KBM-7 (cell line): Measurements from ENCODE around the gene UBE2A.

Source experiments
- DNase-seq: peaks from one replicate; pipeline ENCODE4 v3.0.0-alpha.2; 2015
- in situ Hi-C: fragments of 300-500 bp; cut with MboI; formaldehyde crosslinking; loops from 2 replicates; pipeline ENCODE4 v1.14.3; 2020; ENCODE audit warnings: low sequenced_read_pairs, low pct_unique_long_range_greater_than_20kb, mixed read lengths

Gene UBE2A

DNA sequence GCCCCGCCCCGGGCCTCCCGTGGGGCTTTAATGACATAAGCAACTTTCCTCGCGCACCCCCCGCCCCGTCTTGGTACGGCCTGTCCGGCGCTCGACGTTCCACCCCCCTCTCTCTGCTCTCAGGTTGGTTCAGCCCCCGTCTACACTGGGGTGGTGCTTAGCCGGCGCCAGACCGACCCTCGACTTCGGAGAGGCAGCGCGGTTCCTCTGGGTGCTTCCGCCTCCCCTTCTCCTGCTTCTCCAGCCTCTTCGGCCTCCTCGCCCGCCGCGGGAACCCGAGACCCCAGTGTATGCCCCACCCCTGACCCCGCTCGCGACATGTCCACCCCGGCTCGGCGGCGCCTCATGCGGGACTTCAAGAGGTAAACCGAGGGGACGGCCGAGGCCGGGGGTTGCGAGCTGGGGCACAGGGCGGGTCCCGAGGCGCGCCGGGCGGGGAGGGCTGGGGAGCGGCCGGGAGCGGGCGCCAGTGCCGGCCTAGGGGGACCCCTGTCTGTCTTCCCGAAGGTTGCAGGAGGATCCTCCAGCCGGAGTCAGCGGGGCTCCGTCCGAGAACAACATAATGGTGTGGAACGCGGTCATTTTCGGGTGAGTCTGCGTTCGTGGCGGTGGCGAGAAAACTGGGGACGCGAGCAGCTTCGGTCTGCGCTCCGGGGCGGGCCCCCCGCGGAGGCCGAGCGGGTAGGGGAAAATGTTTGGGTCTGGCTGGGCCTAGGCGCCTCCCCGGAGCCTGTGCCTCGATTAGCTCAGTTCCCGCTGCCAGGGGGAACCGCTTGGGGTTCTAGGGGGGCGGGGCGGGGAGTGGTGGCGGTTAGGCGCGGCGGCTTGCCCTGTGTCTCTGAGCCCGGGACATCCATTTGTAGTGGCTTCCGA lies at the start of gene UBE2A:
UBE2A (plus strand) TSS at position 170 of the 873 bp plus-strand sequence; CDS start at position 319, 149 bp downstream.
- in situ Hi-C loops = no loop called here
- DNase-seq = peak; percentile 98

DNA sequence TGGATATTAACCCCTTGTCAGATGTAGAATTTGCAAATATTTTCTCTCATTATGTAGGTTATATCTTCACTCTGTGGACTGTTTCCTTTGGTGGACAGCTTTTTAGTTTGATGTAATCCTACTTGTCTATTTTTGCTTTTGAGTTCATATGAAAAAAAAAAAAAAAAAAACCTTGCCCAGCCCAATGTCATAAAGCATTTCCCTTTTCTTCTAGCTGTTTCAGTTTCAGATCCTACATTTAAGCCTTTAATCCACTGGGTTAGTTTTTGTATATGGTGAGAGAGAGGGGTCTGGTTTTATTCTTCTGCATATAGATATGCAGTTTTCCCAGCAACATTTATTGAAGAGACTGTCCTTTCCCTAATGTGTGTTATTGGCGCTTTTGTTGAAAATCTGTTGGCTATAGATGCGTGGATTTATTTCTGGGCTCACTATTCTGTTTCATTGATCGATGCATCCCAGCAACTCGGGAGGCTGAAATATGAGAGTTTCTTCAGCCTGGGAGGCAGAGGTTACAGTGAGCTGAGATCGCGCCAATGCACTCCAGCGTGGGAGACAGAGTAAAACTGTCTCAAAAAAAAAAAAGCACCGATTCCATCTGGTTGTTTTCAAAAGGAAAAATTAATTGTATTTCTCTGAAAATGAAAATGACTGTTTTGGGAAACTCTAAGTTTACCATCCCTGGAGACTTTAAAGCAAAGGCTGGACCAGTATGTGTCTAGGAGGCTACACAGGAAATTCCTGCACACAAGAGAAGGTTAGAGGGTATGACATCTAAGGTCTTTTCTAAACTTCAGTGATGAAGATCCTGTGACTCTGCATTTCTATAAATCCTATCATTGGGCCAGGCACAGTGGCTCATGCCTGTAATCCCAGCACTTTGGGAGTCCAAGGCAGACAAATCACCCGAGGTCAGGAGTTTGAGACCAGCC lies 44.8 kb upstream of the UBE2A start:
- in situ Hi-C loops = loop anchor here (10.0 kb wide), 1 partner anchor 245 kb away; no protein-coding TSS in a partner anchor
- peak; percentile 22 for DNase-seq

DNA sequence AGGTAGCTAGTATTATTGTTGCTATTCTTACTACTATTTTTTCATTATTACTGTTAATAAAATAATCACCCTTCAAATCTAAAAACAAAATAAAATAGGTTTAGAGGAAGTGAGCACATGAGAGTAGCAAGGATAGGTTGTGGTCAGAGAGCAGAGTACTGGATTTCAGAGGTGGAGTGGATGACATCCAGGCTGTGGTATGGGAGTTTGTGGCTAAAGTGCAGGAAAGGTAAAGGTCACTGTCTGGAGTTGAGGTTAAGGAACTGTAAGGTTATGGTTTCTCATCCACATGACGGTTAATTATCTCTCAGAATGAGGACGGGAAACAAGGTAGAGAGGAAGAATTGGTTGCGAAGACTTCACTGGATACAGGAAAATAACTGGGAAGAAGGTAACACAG lies 36.9 kb upstream of the UBE2A start:
- in situ Hi-C loops = no loop called here
- DNase-seq = no peak

DNA sequence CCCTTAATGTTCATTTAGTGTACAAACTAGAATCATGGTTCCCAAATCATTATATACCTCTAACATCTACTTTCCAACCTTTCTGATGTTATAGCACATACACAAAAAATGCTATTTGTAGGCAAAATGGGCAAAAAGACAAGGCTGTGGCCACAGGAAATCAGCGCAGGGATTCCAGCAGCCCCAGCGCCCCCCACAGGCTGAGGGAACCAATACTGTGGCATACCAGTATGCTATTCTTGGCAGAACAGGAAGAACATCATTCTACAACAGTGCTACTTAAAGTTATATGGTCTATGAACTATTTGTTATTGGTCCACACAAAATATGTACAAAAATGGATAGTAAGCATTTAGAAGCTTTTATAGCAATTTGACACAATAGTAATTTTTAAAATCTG lies 34.5 kb upstream of the UBE2A start:
- in situ Hi-C loops = no loop called here
- DNase-seq = no peak

DNA sequence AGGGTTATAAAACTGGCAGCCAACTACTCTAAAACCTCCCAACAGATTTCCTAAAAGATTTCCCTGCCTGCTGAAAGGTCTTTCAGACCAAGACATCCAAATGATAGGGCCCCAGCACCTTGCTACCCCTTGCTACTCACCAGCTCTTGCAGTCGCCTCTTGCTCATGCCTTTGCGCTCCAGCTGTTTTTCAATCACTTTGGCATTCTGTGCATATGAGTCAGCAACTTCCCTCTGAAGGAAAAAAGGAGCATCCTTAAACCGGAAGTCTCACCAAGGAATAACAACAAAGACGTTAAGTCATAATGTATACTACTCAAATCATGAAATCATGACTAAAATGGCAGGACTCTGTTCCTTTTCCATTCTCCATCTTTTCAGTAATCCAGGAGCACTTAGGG lies 33.2 kb upstream of the UBE2A start:
- in situ Hi-C loops = no loop called here
- no peak for DNase-seq

DNA sequence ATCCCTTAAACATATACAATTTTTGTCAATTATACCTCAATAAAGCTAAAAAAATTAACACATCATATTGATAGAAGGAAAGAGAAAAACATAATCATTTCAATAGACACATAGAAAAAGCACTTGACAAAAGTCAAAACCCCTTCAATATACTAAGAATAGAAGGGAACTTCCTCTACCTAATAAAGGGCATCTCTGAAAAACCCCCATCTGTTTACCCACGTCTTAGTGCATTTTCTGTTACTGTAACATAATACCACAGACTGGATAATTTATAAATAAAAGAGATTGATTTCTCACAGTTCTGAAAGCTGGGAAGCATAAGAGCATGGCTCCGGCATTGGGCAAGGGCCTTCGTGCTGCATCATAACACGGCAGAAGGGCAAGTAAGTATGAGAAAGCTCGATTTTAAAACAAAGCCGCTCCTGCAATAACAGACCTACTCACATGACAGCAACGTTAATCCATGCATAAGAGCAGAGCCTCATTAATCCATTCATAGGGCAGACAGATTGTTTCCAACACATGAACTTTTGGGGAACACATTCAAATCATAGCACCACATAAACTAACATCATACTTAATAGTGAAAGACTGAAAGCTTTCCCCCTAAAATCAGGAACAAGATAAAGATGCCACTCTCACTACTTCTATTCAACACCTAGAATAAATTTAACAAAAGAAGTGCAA lies 24.9 kb upstream of the UBE2A start:
- DNase-seq = no peak
- in situ Hi-C loops = no loop called here

DNA sequence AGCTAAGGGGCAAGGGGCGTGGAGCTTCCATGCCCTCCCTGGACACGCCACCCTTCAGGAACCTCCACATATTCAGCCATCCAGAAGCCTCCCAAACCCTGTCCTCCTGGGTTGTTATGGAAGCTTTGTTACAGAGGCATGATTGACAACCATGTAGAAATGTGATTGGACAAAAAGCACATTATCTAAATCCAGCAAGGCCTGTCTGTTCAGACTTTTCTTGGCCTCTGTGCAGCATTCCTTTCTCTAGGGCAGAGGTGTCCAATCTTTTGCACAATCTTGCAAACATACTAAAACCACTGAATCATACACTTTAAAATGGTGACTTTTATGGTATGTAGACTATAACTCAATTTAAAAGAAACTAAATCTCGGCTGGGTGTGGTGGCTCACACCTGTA lies 21.9 kb upstream of the UBE2A start:
- DNase-seq = no peak
- in situ Hi-C loops = no loop called here

DNA sequence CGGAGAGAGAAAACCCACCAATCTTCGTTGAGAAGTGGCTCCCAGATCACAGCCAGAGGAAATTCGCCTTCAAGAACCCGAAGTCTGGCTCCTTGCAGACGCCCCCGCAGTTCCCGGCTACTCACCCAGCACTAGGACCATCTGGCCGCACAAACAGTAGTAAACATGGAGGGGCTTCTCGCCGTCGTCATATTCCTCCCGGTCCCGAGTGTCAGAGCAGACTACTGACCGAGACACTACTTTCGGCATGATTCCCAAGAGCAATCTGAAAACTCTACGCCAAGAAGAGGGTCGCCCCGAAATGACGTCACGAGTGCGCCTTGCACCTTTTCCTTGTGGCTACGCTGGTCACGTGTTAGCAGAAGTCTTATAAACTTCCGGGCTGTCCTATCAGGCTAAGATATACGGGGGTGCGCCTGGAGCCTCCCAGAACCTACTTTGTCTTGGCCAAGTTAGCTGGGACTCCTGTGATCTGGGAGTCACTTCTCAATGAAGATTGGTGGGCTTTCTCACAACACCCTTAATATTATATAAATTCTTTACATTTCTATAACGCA lies 9.2 kb upstream of the UBE2A start, which contains the start of gene STEEP1:
STEEP1 (minus strand) TSS at position 303 of the 557 bp plus-strand sequence; CDS start at position 249, 54 bp downstream.
- DNase-seq = peak; percentile 97
- in situ Hi-C loops = no loop called here

DNA sequence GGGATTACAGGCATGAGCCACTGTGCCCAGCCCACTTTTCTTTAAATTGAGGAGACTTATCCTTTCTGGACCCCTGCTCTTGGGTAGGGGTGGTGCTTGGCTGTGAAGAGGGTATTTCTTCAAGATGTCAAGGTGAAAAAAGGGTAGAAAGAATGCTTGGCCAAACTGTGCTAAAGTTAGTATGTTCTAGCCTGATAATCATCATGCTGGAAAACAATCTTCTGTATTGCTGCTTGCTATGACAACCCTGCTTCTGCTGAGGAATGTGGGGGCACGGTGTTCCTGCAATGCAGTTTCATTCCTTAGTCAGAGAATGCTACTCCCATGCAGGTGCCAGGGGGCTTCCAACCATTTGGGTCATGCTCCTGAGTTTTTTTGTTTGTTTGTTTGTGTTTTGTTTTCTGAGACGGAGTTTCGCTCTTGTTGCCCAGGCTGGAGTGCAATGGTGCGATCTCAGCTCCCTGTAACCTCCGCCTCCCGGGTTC lies 4.0 kb upstream of the UBE2A start:
- in situ Hi-C loops = no loop called here
- DNase-seq = no peak

DNA sequence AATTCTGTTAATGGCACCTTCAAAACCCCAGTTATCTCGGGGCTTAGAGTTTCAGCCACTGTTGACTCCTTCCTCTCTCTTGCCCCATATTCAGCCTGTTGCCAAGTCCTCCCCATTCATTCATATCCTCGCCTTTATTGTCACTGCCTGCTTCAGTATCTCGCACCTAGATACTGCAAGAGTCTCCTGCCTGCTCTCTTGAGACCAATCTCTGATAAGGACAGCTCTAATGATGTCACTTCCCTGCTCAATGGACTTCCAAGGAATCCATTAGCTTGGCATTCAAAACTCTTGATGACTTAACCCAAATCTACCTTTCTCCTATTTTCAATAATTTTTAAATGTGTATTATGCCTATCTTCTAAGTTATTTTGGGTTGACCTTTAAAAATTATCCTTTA lies 1.1 kb upstream of the UBE2A start:
- in situ Hi-C loops = no loop called here
- DNase-seq = no peak

DNA sequence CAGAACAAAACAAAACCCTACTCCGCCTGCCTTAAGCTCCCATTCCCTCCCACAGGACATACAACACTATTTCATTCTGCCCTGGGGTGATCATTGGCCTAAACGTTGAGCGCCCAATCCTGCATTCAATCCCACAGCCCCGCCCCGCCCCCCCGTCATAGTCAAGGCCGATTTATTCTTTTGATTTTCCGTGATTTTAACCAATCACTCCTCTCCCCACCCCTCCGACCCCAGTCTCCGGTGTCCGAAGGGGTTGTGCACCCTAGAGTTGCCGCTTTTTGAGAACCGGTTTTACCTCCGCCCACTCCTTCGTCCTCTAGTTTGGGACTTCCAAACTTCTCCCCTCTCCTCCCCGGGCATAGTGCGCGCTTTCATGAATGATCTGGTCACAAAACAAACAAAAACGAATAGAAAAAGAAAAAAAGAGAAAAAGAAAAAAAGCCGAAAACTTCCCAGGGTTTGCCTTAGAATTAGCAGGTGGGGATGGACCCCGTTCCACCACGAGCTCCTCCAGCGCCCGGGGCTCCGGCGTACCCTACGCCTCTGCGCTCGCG lies 446 bp upstream of the UBE2A start:
- DNase-seq = no peak
- in situ Hi-C loops = no loop called here

DNA sequence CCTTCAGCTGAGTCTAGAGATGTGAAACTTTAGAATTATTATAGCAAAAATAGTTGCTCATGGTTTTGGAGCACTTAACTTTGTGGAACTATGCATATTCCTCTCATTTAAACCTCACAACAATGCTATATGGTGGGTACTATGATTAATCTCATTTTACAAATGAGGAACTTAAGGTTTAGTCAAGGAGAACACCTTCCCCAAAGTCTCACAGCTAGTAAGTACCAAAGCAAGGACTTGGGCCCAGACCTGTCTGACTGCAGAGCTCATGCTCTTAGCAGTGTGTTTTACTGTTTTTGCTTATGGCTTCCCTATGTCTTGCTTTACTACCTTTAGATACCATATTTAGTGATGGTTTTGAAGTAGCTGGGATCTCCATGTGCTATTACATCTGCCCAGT lies 5.1 kb downstream of the UBE2A start:
- in situ Hi-C loops = no loop called here
- DNase-seq = peak; percentile 24

DNA sequence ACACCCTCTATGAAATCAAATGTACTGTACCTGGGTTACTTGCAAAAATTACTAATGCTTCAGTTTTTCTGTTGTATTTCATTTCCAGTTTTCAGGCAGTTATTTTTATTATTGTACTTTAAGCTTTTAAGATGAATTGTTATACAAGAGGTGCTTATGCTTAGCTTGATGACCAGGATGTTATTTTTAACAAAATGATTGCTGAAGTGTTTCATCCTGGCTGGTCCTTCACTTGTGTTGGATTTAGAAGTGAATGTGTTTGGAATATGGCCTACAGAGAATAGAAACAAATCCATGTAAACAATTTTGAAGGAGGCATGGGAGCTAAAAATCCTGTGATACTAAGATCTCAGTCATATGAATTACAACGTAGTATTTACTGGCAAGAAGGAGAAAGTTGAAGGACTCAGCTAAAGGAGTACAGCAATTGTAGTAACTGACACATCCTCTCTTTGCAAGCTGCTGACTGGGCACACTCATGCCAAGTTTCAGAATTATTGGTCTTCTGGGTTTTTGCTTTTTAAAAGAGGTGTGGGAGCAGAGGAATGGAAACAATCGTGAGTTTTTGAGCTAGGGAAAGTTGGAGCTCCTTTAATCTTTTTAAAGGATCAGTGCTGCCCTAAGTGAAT lies 9.2 kb downstream of the UBE2A start:
- DNase-seq = no peak
- in situ Hi-C loops = no loop called here

DNA sequence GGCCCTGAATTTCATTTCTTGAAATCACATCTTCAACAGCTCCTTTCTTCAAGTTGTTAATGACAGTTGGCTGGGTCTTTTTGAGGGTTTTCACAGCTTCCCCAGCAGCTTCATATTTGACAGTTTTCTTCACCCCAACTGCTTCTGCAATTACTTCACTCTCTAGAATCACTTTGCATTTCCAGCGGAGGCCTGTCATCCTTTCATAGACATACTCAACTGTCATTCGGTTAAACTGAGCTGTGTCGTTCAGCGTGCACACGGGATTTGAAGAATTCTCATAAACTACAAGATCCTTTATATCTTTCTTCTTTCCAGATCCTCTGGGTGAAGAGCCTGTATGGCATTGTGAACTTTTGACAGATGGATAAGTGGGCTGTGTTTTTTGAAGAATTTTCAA lies 15.4 kb downstream of the UBE2A start:
- DNase-seq = no peak
- in situ Hi-C loops = no loop called here

DNA sequence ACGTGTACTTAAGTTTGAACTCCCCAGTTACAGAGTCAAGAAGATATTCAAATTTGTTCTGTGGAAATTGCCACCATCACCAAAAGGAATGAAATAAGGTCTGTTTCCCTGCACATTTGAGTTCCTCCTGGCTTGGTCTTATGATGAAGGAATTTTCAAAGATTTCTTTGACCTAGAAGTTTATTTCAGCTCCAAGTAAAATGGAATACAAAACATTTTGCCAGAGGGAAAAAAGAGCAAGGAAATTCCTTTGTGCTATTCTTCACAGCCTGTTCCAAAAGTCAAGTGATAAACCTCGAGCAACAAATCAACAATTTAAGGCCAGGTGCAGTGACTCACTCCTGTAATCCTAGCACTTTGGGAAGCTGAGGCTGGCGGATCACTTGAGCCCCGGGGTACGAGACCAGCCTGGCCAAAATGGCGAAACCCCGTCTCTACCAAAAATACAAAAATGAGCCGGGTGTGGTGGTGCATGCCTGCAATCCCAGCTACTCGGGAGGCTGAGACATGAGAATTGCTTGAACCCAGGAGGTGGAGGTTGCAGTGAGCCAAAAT lies 28.4 kb downstream of the UBE2A start:
- DNase-seq = no peak
- in situ Hi-C loops = no loop called here

DNA sequence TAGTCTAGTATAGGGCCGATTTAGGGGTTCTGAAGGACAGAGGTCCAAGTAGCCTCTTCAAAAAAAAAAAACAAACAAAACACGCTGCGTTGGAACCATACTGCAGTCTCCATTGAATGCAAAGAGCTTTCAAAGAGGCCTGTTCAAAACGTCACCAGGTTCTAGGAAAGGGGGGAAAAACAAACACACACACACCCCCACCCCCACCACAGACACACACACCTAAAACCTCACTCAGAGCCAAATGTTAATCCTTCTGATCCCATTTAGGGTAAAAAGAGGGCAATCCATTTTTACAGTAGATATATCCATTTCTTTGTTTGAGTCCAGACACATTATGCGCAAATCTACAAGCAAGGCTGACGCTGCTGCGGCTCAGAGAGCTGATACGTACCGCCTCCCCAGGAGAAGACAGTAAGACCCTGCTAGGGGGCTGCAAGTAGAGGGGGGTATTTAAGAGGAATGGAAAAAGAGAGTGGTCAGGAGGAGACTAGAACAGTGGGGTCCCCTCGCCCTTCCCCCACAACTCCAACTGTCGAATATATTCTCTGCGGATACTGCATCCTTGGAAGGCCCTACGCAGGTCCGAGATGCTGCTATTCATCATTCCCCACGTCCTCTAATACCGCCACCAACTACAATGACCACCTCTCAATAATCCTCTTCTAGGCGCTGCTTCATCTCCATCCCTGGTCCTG lies 30.6 kb downstream of the UBE2A start:
- in situ Hi-C loops = no loop called here
- DNase-seq = no peak

DNA sequence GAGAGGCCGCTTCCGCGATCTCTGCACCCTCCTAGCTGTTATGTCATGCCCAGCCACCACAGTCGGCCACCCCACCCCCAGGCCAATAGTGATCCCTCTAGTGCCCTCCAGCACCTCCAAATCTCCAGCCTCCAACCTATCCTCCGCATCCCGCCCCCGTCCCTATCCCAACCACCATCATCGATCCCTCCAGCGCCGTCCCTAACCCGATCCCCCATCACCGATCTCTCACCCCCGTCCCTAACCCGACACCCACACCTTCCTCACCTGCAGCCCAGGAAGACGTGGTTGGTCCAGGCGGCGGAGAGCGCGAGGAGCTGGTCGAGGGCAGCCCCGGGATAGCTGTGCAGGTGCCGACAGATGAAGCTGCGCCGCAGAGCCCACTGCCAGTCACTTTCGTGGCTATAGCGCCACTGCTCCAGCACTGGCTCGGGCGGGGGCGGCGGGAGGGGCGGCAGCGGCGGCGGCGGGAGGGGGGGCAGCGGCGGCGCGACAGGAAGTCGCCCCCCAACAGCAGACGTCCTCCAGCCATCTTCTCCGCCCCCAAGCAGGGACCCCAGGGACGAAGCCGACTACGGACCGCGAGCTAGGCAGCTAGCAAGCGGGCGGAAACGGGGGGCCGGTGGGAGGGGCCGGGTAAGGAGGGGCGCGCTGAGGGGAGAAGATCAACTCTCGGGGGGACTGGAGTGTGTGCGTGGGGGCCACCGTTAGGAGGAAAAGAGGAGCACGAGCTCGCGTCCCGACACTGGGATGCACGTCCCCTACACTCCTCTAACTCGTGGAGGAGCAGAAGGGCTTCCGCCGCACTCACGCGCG lies 31.3 kb downstream of the UBE2A start:
- in situ Hi-C loops = no loop called here
- peak; percentile 35 for DNase-seq
